GM13977 (cell line): ENCODE results near the gene LARP1B.

Experiments used
- DNase-seq: peaks from one replicate; pipeline ENCODE4 v3.0.0; 2012; ENCODE audit warnings: low spot score
- CTCF ChIP-seq: IDR thresholded peaks from 2 replicates; pipeline ENCODE4 v1.5.1; 2012; ENCODE audit warnings: mild to moderate bottlenecking, control low read depth; ENCODE audit not compliant: insufficient read depth; ENCODE audit errors: extremely low read depth, missing control alignments
- in situ Hi-C: fragments of 300-500 bp; cut with MboI; formaldehyde crosslinking; loops from one replicate; pipeline ENCODE4 v1.12.0; 2022; ENCODE audit warnings: low sequenced_read_pairs, low pct_unique_long_range_greater_than_20kb, mixed read lengths, inconsistent platforms; ENCODE audit not compliant: unreplicated experiment

LARP1B gene

GRCh38 chr4:128221586-128221985 is 160.5 kb downstream of the LARP1B start:
- in situ Hi-C loops: no loop called here
- no peak for DNase-seq
- no peak for TF ChIP-seq CTCF

GRCh38 chr4:128225148-128225547 is 164.0 kb downstream of the LARP1B start:
- DNase-seq: no peak
- no peak for TF ChIP-seq CTCF
- in situ Hi-C loops: no loop called here

GRCh38 chr4:128227991-128228571 is 167.0 kb downstream of the LARP1B start:
- no peak for TF ChIP-seq CTCF
- in situ Hi-C loops: no loop called here
- no peak for DNase-seq

GRCh38 chr4:128228845-128229795 is 168.0 kb downstream of the LARP1B start:
- no peak for DNase-seq
- TF ChIP-seq CTCF: no peak
- in situ Hi-C loops: no loop called here

- no peak for DNase-seq
- no peak for TF ChIP-seq CTCF
- in situ Hi-C loops: no loop called here
Observed at GRCh38 chr4:128232719-128233118, 171.6 kb downstream of the LARP1B start.

- in situ Hi-C loops: no loop called here
- no peak for TF ChIP-seq CTCF
- no peak for DNase-seq
Observed at GRCh38 chr4:128234836-128235235, 173.7 kb downstream of the LARP1B start.
